Nephron progenitor cell (in vitro differentiated cells): ENCODE results near the gene NRG3.

Experiments
- DNase-seq: peaks from one replicate; pipeline ENCODE4 v3.0.0; 2021
- H3K27ac Mint-ChIP-seq: 2 replicates; pipeline ENCODE4 v1.8.0; 2021; ENCODE audit warnings: mild to moderate bottlenecking, moderate library complexity, mixed read lengths
- H3K27me3 Mint-ChIP-seq: 2 replicates; pipeline ENCODE4 v1.8.0; 2021; ENCODE audit warnings: mild to moderate bottlenecking, low read depth, mixed read lengths; ENCODE audit not compliant: poor library complexity
- H3K36me3 Mint-ChIP-seq: 2 replicates; pipeline ENCODE4 v1.8.0; 2021; ENCODE audit warnings: low read depth, mixed read lengths
- H3K4me1 Mint-ChIP-seq: 2 replicates; pipeline ENCODE4 v1.8.0; 2021; ENCODE audit warnings: mixed read lengths
- H3K4me3 Mint-ChIP-seq: 2 replicates; pipeline ENCODE4 v1.8.0; 2021; ENCODE audit warnings: mild to moderate bottlenecking, moderate library complexity, mixed read lengths
- H3K9me3 Mint-ChIP-seq: 2 replicates; pipeline ENCODE4 v1.8.0; 2021; ENCODE audit warnings: mild to moderate bottlenecking, moderate library complexity, mixed read lengths
- CTCF ChIP-seq: fragments of 200-600 bp; sonication (generic); IDR thresholded peaks from 2 replicates; pipeline ENCODE4 v1.5.0; 2021; ENCODE audit warnings: antibody characterized with exemption

The NRG3 gene

GRCh38 chr10:82282782-82283456 lies 407.9 kb downstream of the NRG3 start:
- no peaks in the 10 kb centered on the region for H3K9me3 Mint-ChIP-seq
- H3K4me3 Mint-ChIP-seq, result no peak overlapping the region
- no peaks in the 10 kb centered on the region for H3K27me3 Mint-ChIP-seq
- H3K27ac Mint-ChIP-seq, result no peak overlapping the region
- no peak for DNase-seq
- no peak for TF ChIP-seq CTCF
- no peaks in the 10 kb centered on the region for H3K4me1 Mint-ChIP-seq
- no peaks in the 10 kb centered on the region for H3K36me3 Mint-ChIP-seq

GRCh38 chr10:82284180-82284579 lies 409.2 kb downstream of the NRG3 start:
- H3K4me1 Mint-ChIP-seq, result no peaks in the 10 kb centered on the region
- H3K4me3 Mint-ChIP-seq, result no peak overlapping the region
- TF ChIP-seq CTCF, result no peak
- no peak overlapping the region for H3K27ac Mint-ChIP-seq
- no peak for DNase-seq
- H3K36me3 Mint-ChIP-seq, result no peaks in the 10 kb centered on the region
- no peaks in the 10 kb centered on the region for H3K9me3 Mint-ChIP-seq
- H3K27me3 Mint-ChIP-seq, result no peaks in the 10 kb centered on the region

- DNase-seq, result no peak
- no peaks in the 10 kb centered on the region for H3K36me3 Mint-ChIP-seq
- no peak overlapping the region for H3K4me3 Mint-ChIP-seq
- no peak for TF ChIP-seq CTCF
- no peaks in the 10 kb centered on the region for H3K27me3 Mint-ChIP-seq
- no peaks in the 10 kb centered on the region for H3K9me3 Mint-ChIP-seq
- H3K27ac Mint-ChIP-seq, result no peak overlapping the region
- no peaks in the 10 kb centered on the region for H3K4me1 Mint-ChIP-seq
Observed at GRCh38 chr10:82288461-82288881, 413.5 kb downstream of the NRG3 start.

- DNase-seq, result no peak
- no peaks in the 10 kb centered on the region for H3K36me3 Mint-ChIP-seq
- H3K9me3 Mint-ChIP-seq, result no peaks in the 10 kb centered on the region
- H3K27ac Mint-ChIP-seq, result no peak overlapping the region
- no peaks in the 10 kb centered on the region for H3K27me3 Mint-ChIP-seq
- no peak for TF ChIP-seq CTCF
- H3K4me1 Mint-ChIP-seq, result no peaks in the 10 kb centered on the region
- H3K4me3 Mint-ChIP-seq, result no peak overlapping the region
Observed at GRCh38 chr10:82289945-82290344, 415.0 kb downstream of the NRG3 start.

GRCh38 chr10:82294874-82295378 lies 419.9 kb downstream of the NRG3 start:
- Mint-ChIP-seq H3K27me3 (no peaks in the 10 kb centered on the region), H3K9me3 (no peaks in the 10 kb centered on the region), H3K27ac (no peak overlapping the region), H3K4me3 (no peak overlapping the region), H3K36me3 (no peaks in the 10 kb centered on the region), H3K4me1 (no peaks in the 10 kb centered on the region)
- TF ChIP-seq CTCF, result no peak
- DNase-seq, result no peak

GRCh38 chr10:82308641-82309040 lies 433.6 kb downstream of the NRG3 start:
- H3K9me3 Mint-ChIP-seq, result no peaks in the 10 kb centered on the region
- no peak overlapping the region for H3K4me3 Mint-ChIP-seq
- H3K36me3 Mint-ChIP-seq, result no peaks in the 10 kb centered on the region
- H3K27ac Mint-ChIP-seq, result no peak overlapping the region
- no peaks in the 10 kb centered on the region for H3K4me1 Mint-ChIP-seq
- no peak for DNase-seq
- H3K27me3 Mint-ChIP-seq, result peaks cover 3% of the 10 kb centered on the region
- TF ChIP-seq CTCF, result no peak
